Loucy (cell line): ENCODE results near the gene MRPL16.
"Not testable (repeated sequence)": the region's sequence is repeated elsewhere in the genome, so short reads cannot be mapped to it uniquely, and the experiment has no call there.

Experiments used
- H2AFZ ChIP-seq: fragments of 200-600 bp; sonication (generic); 2 replicates; pipeline ENCODE4 v1.6.0; 2016; ENCODE audit warnings: antibody characterized with exemption, mild to moderate bottlenecking, low read length, moderate library complexity
- H3F3A ChIP-seq: fragments of 200-600 bp; 2 replicates; pipeline ENCODE4 v1.6.0; 2016; ENCODE audit warnings: antibody characterized with exemption, low read depth, mild to moderate bottlenecking
- H3K27me3 ChIP-seq: fragments of 200-600 bp; sonication (generic); 2 replicates; pipeline ENCODE4 v1.6.1; 2014; ENCODE audit warnings: low read length, mild to moderate bottlenecking; ENCODE audit not compliant: insufficient read depth, poor library complexity, severe bottlenecking
- H3K36me3 ChIP-seq: fragments of 200-600 bp; sonication (generic); 2 replicates; pipeline ENCODE4 v1.6.1; 2016; ENCODE audit warnings: low read length; ENCODE audit not compliant: insufficient read depth
- H3K4me1 ChIP-seq: fragments of 200-600 bp; sonication (generic); 2 replicates; pipeline ENCODE4 v1.5.1; 2014; ENCODE audit warnings: low read length, mild to moderate bottlenecking; ENCODE audit not compliant: insufficient read depth, poor library complexity, severe bottlenecking
- H3K4me2 ChIP-seq: fragments of 200-600 bp; sonication (generic); 2 replicates; pipeline ENCODE4 v1.6.0; 2014; ENCODE audit warnings: antibody characterized with exemption, low read length, low read depth, mild to moderate bottlenecking; ENCODE audit not compliant: poor library complexity, severe bottlenecking
- H3K4me3 ChIP-seq: fragments of 200-600 bp; sonication (generic); 2 replicates; pipeline ENCODE4 v1.5.1; 2014; ENCODE audit warnings: low read length, mild to moderate bottlenecking, mixed read lengths; ENCODE audit not compliant: poor library complexity, severe bottlenecking
- H3K79me2 ChIP-seq: fragments of 200-600 bp; sonication (generic); 2 replicates; pipeline ENCODE4 v1.6.1; 2014; ENCODE audit warnings: low read length; ENCODE audit not compliant: insufficient read depth
- H3K9ac ChIP-seq: fragments of 200-600 bp; sonication (generic); 2 replicates; pipeline ENCODE4 v1.6.0; 2014; ENCODE audit warnings: mild to moderate bottlenecking, low read depth, low read length, moderate library complexity; ENCODE audit not compliant: poor library complexity, severe bottlenecking
- H3K9me2 ChIP-seq: fragments of 200-600 bp; sonication (generic); replicated peaks from 2 replicates; pipeline ENCODE4 v1.6.1; 2016; ENCODE audit warnings: low read depth, low read length, mixed read lengths
- H3K9me3 ChIP-seq: fragments of 200-600 bp; sonication (generic); 2 replicates; pipeline ENCODE4 v1.6.1; 2014; ENCODE audit warnings: mild to moderate bottlenecking, antibody characterized with exemption, low read length, low read depth; ENCODE audit not compliant: insufficient read depth
- H4K20me1 ChIP-seq: fragments of 200-600 bp; sonication (generic); 2 replicates; pipeline ENCODE4 v1.6.0; 2014; ENCODE audit warnings: antibody characterized with exemption, low read length, mild to moderate bottlenecking; ENCODE audit not compliant: insufficient read depth, poor library complexity, severe bottlenecking
- CTCF ChIP-seq: fragments of 200-600 bp; sonication (generic); conservative IDR thresholded peaks from 2 replicates; pipeline ENCODE4 v1.5.1; 2014; ENCODE audit warnings: mild to moderate bottlenecking, antibody characterized with exemption, low read length
- EZH2phosphoT487 ChIP-seq: fragments of 200-600 bp; IDR thresholded peaks from 2 replicates; pipeline ENCODE4 v1.6.1; 2018; ENCODE audit warnings: antibody characterized with exemption, mild to moderate bottlenecking, moderate library complexity, borderline replicate concordance

The MRPL16 gene

DNA sequence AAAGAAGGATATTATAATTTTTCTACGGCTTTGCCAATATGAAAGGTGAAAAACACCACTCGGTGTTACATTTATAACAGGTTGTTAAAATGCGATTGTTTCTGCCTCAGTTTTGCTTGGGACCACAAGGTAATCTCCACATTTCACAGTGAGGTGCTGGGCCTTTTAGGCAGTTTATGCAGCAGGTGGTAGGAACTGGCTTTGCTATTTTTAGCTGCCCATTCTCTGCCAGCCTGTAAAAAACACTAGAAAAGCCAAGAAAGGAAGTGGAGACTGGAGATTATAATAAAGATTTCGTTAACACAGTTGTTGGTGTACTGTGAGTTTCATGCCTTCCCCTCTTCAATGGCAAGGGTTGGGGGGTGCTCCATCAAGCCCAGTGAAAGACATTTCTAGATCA, 8.0 kb upstream of the MRPL16 start:
- H3K9me2 ChIP-seq = no peaks in the 10 kb centered on the region
- H3K9me3 ChIP-seq = no peaks in the 10 kb centered on the region
- H2AFZ ChIP-seq = no peak overlapping the region
- no peak for TF ChIP-seq EZH2phosphoT487
- no peak for TF ChIP-seq CTCF
- H3K4me3 ChIP-seq = peak overlapping the region; percentile 69
- H3K4me1 ChIP-seq = peaks cover 80% of the 10 kb centered on the region
- no peaks in the 10 kb centered on the region for H4K20me1 ChIP-seq
- peaks cover 14% of the 10 kb centered on the region for H3F3A ChIP-seq
- peak overlapping the region; percentile 86 for H3K4me2 ChIP-seq
- H3K36me3 ChIP-seq = no peaks in the 10 kb centered on the region
- H3K27me3 ChIP-seq = no peaks in the 10 kb centered on the region
- H3K79me2 ChIP-seq = peaks cover 24% of the 10 kb centered on the region; the same call in 1 of the 2 replicates
- H3K9ac ChIP-seq = peak overlapping the region; percentile 78

GRCh38 chr11:59816434-59816833, 5.9 kb upstream of the MRPL16 start:
- peaks cover 73% of the 10 kb centered on the region for H3K4me1 ChIP-seq
- H3K4me3 ChIP-seq, H3K36me3 ChIP-seq, H4K20me1 ChIP-seq, H3K27me3 ChIP-seq, H3K9me2 ChIP-seq, H3K9me3 ChIP-seq: not testable (repeated sequence)
- peaks cover 15% of the 10 kb centered on the region; the same call in 1 of the 2 replicates for H3K79me2 ChIP-seq
- H3F3A ChIP-seq = peaks cover 14% of the 10 kb centered on the region
- peak overlapping the region; percentile 86 for H3K4me2 ChIP-seq
- H2AFZ ChIP-seq = 0 out of 2 replicates have a peak overlapping the region, but pooled peaks have one; percentile 11
- H3K9ac ChIP-seq = peak overlapping the region; percentile 78

- no peaks in the 10 kb centered on the region for H3K9me3 ChIP-seq
- H3K4me3 ChIP-seq = no peak overlapping the region
- no peak for TF ChIP-seq EZH2phosphoT487
- TF ChIP-seq CTCF = no peak
- H2AFZ ChIP-seq = no peak overlapping the region
- H4K20me1 ChIP-seq = no peaks in the 10 kb centered on the region
- H3F3A ChIP-seq = peaks cover 14% of the 10 kb centered on the region
- H3K27me3 ChIP-seq = no peaks in the 10 kb centered on the region
- H3K4me1 ChIP-seq = peaks cover 74% of the 10 kb centered on the region
- no peak overlapping the region for H3K4me2 ChIP-seq
- H3K79me2 ChIP-seq = 0 out of 2 replicates have a peak, but pooled peaks cover 16% of the 10 kb centered on the region
- peak overlapping the region; percentile 78 for H3K9ac ChIP-seq
- no peaks in the 10 kb centered on the region for H3K9me2 ChIP-seq
- H3K36me3 ChIP-seq = no peaks in the 10 kb centered on the region
These were observed 5.2 kb upstream of the MRPL16 start for GRCh38 chr11:59815754-59816153.

GRCh38 chr11:59814021-59814420, 3.4 kb upstream of the MRPL16 start:
- Histone ChIP-seq H3F3A (peaks cover 11% of the 10 kb centered on the region), H3K79me2 (peaks cover 23% of the 10 kb centered on the region), H3K9me3 (no peaks in the 10 kb centered on the region), H3K9ac (peak overlapping the region; percentile 52), H4K20me1 (peaks cover 8% of the 10 kb centered on the region), H3K27me3 (no peaks in the 10 kb centered on the region), H3K4me1 (peaks cover 64% of the 10 kb centered on the region), H3K9me2 (no peaks in the 10 kb centered on the region), H2AFZ (peak overlapping the region; percentile 68), H3K4me2 (peak overlapping the region; percentile 59), H3K4me3 (peak overlapping the region; percentile 52), H3K36me3 (no peaks in the 10 kb centered on the region)
- TF ChIP-seq CTCF (no peak), EZH2phosphoT487 (no peak)
